ENCODE data around the gene DAB1.

DNA sequence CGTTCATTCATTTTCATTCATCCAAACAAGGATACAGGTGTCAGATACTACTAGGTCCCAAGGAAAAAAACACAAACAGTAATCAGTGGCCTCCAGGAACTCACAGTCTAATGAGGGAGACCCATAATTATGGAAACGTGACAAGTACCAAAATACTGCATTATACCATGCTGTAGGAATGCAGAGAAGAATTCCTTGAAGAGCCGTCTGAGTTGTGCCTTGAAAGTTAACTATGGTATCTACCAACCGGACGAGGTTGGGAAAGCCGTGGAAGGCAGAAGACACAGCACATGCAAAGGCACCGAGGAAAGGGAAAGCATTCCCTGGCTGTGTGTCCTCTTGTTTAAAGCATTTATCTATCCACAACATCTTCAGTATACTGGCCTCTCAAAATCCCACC, 206.0 kb downstream of the DAB1 start:
- TF ChIP-seq, protein P1, sequence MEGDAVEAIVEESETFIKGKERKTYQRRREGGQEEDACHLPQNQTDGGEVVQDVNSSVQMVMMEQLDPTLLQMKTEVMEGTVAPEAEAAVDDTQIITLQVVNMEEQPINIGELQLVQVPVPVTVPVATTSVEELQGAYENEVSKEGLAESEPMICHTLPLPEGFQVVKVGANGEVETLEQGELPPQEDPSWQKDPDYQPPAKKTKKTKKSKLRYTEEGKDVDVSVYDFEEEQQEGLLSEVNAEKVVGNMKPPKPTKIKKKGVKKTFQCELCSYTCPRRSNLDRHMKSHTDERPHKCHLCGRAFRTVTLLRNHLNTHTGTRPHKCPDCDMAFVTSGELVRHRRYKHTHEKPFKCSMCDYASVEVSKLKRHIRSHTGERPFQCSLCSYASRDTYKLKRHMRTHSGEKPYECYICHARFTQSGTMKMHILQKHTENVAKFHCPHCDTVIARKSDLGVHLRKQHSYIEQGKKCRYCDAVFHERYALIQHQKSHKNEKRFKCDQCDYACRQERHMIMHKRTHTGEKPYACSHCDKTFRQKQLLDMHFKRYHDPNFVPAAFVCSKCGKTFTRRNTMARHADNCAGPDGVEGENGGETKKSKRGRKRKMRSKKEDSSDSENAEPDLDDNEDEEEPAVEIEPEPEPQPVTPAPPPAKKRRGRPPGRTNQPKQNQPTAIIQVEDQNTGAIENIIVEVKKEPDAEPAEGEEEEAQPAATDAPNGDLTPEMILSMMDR (IDR thresholded peaks at IDR 0.05; ENCODE audit: low read depth, low read length, poor library complexity, severe bottlenecking) = no peak
- no peak for TF ChIP-seq EZH2phosphoT487 (IDR thresholded peaks at IDR 0.05; ENCODE audit: borderline replicate concordance, low read length)

Data from DOHH2 (cell line).